ENCODE data around the gene PCSK1.

GRCh38 chr5:96350678-96351077 lies 82.4 kb downstream of the PCSK1 start:
- no peak for TF ChIP-seq CTCF (conservative IDR thresholded peaks at IDR 0.05)
- TF ChIP-seq EZH2 (IDR thresholded peaks at IDR 0.05; ENCODE audit: low read depth): no peak

Data from PC-9 (cell line).